Activated CD4-positive, alpha-beta T cell treated with anti-CD3 and anti-CD28 coated beads, Interleukin-2, Interleukin-4, amounts not matched to agents 100 ng/mL and 50 ng/mL, durations not matched to agents 16 hours and 8 hours (primary cell): ENCODE data around the gene MICU1.
"Not testable (repeated sequence)": the region's sequence is repeated elsewhere in the genome, so short reads cannot be mapped to it uniquely, and the experiment has no call there.

Source experiments
- DNase-seq: peaks from one replicate; pipeline ENCODE4 v3.0.0-alpha.2; 2020; ENCODE audit warnings: low spot score

Gene MICU1

DNA sequence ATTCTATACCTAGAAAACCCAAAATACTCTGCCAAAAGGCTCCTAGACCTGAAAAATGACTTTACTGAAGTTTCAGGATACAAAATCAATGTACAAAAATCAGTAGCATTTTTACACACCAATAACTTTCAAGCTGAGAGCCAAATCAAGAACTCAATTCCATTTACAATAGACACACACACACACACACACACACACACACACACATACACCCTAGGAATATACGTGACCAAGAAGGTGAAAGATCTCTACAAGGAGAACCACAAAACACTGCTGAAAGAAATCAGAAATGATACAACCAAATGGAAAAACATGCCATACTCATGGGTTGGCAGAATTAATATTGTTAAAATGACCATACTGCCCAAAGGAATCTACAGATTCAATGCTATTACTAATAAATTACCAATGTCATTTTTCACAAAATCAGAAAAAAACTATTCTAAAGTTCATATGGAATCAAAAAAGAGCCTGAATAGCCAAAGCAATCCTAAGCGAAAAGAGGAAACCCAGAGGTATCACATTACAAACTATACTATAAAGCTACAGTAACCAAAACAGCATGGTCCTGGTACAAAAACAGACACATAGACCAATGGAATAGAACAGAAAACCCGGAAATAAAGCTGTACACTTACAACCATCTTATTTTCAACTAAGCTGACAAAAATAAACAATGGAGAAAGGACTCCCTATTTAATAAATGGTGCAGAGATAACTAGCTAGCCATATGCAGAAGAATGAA, 122.0 kb downstream of the MICU1 start:
- no peak for DNase-seq

DNA sequence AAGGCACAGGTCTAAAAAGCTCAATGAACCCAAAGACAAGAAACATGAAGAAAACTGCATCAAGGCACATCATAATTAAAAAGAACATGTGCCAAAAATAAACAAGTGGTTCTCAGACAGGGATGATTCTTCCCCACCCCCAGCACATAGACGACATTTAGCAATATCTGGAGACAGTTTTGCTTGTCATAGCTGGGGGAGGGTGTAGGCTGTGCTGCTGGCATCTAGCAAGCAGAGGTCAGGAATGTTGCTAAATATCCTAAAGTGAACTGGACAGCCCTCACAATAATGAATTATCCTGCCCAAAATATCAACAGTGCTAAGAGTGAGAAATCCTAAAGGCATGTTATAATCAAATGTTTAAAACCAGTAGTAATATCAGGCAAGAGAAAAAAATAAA, 122.6 kb downstream of the MICU1 start:
- DNase-seq: no peak

DNA sequence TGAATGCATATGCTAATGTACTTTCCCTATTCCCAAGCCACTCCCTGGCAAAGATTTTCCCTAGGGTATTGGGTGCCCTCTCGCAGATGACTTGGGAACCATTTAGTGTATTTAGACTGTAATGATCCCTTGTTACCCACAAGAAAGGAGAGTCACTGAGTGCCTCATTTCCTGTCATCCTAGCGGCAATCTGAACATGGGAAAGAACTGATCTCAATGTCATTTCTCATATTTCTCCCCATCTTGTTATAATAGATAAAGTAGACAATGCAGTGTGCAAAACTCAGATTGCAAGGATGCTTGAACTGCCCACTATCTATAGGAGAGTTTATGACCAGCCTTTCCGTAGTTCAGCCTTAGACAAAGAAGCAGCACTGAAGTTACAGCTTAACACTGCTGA, 123.3 kb downstream of the MICU1 start:
- DNase-seq: no peak

DNA sequence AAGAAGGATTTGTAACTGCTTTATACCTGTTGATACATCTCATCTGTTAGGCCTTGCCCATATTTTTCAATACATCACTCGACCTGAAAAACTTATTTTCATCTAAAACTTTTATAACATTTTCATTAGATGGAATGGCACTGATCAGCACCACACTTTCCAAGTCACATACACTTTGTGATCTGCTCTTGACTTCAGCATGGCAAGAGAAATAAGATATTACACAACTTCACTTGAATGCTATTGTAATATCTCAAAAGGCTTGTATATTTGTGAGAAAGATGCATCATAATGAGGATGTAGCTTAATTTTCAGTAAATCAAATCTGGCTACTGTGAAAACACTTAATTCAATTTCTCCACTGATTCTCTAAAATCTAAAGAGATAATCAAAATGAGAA, 126.2 kb downstream of the MICU1 start:
- DNase-seq: no peak

DNA sequence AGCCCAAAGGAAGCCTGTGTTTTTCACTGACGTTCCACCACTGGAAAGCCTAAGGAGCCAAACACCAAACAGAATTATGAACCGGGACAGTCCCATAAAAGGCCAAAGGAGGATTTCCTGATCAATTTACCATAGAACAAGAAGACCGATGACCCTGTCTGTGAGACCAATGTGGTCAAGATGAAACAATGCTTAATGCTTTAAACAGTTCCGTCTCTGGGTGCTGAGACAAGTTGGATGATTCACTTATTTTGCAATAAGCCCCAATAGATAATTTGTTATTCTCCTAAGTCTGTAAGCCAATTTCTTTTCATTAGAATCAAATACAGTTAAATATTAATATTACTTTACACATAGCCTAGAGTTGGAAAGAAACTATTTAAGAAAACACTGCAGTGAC, 134.9 kb downstream of the MICU1 start:
- DNase-seq: no peak

DNA sequence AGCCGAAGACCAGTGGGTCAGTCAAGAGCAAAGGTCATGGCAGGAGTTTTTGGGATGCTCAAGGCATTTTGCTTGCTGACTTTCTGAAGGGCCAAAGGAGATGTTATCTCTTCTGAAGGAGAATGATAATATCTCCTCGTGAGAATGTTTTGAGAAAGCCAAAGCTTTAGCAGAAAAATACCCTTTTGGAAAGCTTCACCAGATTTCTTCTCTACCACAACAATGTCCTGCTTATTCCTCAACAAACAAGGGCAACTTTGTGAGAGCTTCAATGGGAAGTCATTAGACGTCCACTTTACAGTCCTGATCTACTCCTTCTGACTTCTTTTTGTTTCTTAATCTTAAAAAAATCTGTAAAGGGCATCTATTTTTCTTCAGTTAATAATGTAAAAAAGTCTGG, 138.4 kb downstream of the MICU1 start:
- no peak for DNase-seq

DNA sequence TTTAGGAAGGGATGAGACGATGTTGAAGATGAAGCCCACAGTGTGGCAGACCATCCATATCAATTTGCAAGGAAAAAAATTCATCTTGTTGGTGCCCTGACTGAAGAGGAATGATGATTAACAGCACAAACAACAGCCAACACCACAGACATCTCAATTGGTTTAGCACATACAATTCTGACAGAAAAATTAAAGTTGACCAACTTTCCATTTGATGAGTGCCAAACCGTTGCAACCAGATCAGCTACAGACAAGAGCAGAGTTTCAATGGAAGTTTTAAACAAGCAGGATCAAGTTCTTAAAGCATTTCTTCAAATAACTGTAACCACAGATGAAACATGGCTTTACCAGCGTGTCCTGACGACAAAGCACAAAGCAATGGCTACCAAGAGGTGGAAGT, 138.8 kb downstream of the MICU1 start:
- no peak for DNase-seq

DNA sequence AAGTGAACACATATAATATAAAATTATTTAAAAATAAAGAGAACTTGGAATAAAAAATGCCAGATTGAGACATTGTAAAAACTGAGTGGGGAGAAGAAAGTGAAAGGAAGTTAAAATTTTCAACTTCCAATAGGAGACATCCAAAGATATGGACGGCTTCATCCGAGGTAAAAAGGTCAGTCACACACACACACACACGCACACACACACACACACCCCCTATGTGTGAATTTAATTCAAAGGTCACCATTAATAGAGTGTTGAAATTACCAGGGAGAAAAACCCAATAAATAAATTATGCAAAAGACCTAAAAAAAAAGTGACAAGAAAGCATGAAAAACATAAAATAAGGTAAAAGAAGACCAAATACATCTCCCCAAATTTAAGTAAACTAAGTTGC, 140.2 kb downstream of the MICU1 start:
- DNase-seq: no peak

DNA sequence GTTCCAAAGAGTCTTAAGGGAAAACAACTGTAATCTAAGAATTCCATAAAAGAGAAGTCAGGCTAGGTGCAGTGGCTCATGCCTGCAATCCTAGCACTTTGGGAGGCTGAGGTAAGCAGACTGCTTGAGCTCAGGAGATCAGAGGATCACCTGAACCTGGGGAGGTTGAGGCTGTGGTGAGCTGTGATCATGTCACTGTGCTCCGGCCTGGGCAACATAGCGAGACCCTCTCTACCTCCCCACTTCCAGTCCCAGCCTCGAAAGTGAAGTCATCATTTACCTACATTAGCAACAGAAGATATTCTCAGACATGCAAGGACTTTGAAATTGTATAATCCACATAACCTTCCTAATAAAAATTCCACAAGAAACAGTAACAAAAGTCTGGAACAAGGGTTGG, 141.4 kb downstream of the MICU1 start:
- no peak for DNase-seq

DNA sequence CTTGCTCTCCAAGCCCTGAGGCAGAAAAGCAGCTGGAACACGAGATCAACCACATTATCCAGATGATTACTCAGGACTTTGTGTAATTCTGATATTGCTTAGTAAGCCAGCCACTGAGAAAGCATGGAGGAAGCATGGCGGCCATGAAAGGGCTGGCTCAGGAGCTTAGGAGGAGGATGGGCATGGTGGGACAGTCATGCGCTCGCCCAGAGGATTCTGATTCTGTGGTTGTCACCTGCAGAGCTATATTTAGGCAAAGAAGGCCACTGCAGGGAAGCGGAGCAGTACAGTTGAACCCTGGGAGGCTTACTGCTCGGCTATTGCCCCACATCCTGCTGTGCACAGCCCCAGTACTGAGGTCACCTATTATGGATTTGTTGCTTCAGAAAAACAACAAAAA, 142.4 kb downstream of the MICU1 start:
- no peak for DNase-seq

DNA sequence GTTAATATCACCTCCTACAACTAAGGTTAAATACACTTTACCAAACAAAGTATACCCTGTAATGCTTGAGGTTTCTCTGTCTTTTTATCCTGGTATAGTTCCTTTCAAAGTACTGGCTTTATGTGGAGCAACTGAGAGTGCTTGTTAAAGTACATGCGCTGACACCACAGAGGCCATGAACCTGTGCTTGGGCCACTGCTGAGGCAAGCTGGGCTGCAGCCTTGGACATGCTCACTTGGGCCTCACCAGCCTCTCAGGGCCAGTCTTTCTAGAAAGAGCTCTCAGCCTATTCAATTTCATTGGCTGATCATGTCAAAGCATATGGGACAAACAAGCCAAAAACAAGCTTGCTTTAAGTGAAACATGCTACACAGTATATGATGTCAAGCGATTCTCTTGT, 145.0 kb downstream of the MICU1 start:
- no peak for DNase-seq

DNA sequence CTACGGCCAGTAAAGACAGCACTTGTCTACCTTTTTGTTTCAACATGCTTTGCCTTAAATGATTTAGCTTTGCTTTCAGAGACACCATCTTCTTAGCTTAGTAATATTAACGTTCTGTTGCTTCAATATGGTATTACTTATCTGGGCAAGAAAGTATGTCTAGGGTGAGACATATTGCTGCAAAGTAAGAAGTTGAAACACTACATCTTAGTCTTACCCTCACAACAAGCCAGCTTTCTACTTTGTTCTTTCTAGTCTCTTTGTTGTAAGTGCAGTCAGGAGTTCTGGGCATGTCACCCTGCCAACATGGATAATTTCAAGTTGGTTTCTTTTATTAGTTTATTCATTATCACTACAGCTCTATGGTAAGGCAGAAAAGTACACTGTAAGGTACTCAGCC, 148.4 kb downstream of the MICU1 start:
- no peak for DNase-seq

DNA sequence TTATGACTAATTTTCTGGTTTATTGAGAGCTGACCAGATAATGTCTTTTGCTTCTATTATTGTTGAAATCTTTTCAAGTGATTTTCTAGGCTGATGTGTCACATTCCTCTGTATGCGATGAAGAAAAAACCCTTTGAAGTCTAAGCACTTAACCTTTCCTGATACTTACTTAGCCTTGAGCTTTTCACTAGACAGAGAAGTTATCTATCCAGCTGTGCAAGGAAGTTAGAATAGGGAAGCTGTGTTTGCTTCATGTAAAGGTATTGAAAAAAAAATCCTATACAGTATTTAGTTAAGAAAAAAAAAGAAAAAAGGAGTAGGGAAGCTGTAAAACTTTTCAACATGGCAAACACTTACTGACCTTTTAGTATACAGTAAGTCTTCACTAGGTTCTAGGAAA, 153.6 kb downstream of the MICU1 start:
- no peak for DNase-seq

DNA sequence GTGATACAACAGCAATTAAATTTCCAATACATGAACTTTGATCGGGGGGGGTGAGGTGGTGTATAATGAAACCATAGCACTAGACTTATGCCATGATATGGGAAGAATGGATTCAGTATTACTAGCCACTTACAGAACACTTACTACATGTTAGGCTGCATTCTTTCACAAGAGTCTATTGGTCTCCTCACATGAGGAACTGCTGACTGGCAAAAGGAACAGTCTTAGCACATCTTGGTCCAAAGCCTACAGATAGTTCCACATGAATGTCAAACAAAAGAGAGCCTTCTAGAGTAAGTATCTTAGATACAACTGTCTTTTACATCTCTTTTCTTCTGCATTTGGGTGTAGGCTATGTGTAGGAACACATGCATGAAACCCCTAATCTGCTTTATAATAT, 155.2 kb downstream of the MICU1 start:
- no peak for DNase-seq

DNA sequence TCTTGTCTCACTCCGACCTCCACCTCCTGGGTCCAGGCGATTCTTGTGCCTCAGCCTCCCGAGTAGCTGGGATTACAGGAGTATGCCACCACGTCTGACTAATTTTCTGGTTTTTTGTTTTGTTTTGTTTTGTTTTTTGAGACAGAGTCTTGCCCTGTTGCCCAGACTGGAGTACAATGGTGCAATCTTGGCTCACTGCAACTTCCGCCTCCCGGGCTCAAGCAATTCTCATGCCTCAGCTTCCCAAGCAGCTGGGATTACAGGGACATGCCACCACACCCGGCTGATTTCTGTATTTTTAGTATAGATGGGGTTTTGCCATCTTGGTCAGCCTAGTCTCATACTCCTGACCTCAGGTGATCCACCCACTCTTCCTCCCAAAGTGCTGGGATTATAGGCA, 158.8 kb downstream of the MICU1 start:
- DNase-seq: not testable (repeated sequence)

DNA sequence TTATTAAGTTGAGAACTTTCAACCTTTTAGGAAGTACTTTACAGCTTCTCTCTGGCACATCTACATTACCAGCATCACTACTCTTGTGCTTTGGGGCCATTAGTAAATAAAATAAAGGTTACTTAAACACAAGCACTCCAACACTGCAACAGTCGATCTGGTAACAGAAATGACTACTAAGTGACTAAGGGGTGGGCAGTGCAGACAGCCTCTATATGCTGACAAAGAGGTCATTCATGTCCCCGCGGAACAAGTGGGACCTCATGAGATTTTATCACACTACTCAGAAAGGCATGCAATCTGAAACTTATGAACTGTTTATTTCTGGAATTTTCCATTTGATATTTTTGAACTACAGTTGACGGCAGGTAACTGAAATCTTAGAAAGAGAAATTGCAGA, 159.9 kb downstream of the MICU1 start:
- no peak for DNase-seq

DNA sequence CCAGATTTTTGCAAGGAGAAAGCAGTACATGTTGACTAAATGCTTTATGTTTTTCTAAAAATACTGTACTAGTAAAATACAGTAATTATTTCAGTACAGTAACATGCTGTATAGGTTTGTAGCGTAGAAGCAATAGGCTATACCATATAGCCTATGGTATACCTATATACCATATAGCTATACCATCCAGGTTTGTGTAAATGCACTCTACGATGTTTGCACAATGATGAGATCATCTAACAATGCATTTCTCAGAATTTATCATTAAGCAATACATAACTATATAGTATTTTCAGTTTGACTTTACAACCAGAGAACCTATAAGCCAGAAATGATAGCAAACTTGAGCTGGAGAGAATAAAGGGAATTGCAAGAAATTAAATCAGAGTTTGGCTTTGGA, 161.4 kb downstream of the MICU1 start:
- no peak for DNase-seq

DNA sequence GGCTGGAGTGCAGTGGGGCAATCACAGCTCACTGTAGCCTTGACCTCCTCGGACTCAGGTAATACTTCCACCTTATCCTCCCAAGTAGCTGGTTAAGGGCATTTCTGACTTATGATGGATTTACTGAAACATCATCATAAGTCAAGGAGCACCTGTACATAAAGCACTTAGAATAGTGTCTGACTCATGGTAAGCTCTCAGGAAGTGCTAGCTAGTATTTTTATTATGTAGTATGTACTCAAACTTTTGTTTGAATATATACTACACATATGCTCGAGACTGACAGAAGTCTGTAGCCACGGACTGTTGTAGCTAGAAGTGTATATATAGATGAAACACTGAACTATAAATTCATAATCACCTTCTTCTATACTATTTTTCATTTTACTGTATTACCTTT, 163.6 kb downstream of the MICU1 start:
- no peak for DNase-seq

DNA sequence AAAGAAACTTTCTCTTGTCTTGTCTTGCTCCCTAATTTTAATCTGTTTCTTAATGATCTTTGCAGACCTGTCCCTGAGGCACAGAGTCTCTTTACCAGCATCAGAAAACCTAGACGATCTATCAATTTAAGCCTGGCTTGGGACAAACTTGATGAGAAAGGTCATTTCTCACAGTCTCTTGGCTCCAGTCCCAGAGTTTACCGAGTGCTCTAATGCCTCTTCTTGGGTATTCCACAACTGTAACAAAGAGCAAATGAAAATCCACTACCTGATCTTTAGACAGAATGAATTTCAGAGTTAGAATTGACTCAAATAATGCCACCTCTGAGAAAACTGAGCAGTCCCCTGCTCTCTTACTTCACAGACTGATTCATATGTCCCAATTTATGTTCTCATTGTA, 164.8 kb downstream of the MICU1 start:
- no peak for DNase-seq

DNA sequence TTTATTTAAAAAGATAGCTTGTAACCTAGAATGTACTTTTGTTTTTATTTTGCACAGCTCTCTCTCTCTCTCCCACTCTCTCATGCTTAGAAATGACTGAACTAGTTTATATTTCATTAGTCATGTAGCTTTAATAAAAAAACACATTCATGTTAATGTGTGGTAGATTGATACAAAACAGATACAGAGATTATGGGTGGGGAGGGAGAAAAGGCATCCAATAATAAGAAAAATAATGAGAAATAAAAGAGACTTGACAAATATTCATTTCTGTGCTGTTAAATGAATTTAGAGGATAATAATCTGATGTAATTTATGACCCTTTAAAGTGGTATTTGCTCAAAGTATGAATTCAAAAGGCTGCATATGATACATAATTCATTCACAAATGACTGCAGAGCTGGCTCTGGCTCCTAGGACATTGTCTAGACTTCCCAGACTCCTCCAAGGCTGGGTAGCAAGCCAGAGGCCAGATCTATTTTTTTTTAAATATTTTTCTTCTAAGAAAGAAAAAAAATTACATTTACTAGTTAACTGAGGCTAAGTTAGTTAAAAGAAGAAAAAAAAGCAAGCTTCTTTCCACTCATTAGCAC, 165.5 kb downstream of the MICU1 start:
- DNase-seq: no peak

DNA sequence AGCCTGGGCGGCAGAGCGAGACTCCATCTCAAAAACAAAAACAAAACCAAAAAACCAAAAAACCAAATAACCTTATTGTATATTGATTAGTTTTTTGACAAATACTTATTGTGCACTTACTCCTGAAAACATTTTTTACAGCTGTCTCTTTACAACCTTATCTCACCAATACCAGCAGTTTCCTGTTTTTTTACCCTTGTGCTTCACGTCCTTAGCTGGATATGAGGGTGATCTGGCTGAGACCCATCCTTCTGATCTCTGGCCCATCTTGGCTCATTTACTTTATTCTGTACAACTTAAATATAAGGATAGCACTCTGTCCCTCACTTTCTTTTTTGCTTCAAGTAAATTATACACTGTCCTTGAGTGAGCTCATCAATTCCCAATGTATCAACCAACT, 166.6 kb downstream of the MICU1 start:
- no peak for DNase-seq

DNA sequence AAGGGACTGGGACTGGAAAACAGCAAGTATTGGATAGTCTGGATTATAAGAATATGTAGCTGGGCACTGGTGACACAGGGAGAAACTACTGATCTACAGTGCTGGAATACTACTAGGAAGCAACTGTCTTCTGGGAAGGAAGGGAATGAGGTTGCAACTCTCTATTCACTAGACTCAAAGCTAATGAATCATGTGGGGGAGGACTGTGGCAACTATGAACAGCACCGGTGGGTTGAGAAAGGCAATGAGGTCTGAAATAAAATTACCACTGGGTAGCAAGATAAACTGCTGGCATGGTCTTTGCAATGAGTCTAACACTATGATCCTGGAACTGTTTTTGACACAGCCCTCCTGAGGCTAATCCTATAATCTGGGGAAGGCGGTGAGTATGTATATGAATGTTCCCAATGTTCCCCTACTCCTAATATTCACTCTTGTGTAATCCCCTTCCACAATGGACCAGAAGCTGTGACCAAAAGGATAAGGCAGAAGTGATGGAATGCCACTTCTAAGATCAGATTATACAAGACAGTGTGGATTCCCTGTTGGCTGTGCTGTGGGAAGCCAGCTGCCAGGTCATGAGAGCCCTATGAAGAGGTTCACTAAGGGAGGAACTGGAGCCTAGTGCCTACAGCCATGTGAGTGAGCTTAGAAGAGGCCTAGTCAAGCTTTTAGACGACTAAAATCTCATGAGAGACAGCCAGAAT, 169.8 kb downstream of the MICU1 start:
- DNase-seq: no peak

DNA sequence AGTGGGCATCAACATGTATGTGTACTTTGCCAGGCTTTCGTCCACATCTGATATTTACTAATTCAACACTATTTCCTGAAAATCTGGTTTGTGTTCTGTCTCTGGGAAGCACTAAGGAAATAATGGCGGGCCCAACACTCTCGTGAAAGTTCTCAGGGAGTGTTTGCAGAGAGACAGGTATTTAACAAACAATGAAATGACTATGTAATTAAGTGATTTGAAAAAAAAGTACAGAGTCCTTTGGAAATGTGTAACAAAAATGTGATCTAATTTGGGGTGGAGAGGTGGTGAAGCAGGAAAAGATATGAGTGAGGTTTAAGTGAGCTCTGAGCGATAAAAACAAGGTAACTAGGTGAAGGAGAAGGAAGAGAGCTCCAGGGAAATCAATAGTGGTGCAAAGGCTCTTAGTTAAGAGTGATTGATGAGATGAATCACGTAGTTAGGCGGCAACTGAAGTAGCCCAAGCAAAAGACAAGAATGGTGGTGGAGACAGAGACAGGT, 175.9 kb downstream of the MICU1 start:
- no peak for DNase-seq
